ENCODE data around the gene MTHFD1L.

The MTHFD1L gene

GRCh38 chr6:151060096-151060765 lies 194.7 kb downstream of the MTHFD1L start:
- no peaks in the 10 kb centered on the region for H3K9me2 ChIP-seq (replicated peaks; ENCODE audit: control insufficient read depth, low read length)
- H3K79me2 ChIP-seq (ENCODE audit: control insufficient read depth, low read length): no peaks in the 10 kb centered on the region
- no peaks in the 10 kb centered on the region for H4K20me1 ChIP-seq (ENCODE audit: control insufficient read depth, insufficient read depth, low read depth, low read length)
- H3K27me3 ChIP-seq (ENCODE audit: control insufficient read depth, low read length): no peaks in the 10 kb centered on the region
- H3K4me2 ChIP-seq (ENCODE audit: low read length): no peak overlapping the region
- no peaks in the 10 kb centered on the region for H3F3A ChIP-seq (ENCODE audit: control insufficient read depth, insufficient read depth)
- peaks cover 22% of the 10 kb centered on the region for H3K36me3 ChIP-seq (ENCODE audit: control insufficient read depth, low read length)
- no peaks in the 10 kb centered on the region for H3K4me1 ChIP-seq (ENCODE audit: control insufficient read depth, low read length)
- TF ChIP-seq CTCF (IDR thresholded peaks at IDR 0.05; ENCODE audit: low read depth, low read length, poor library complexity, severe bottlenecking) (no peak), EZH2phosphoT487 (IDR thresholded peaks at IDR 0.05; ENCODE audit: borderline replicate concordance, low read length) (no peak)
- H3K27ac ChIP-seq (ENCODE audit: low read depth, low read length): no peak overlapping the region
- H3K4me3 ChIP-seq (ENCODE audit: low read length): no peak overlapping the region
- no peaks in the 10 kb centered on the region for H3K9me3 ChIP-seq (ENCODE audit: control insufficient read depth, insufficient read depth, low read length)

GRCh38 chr6:151060766-151061531 lies 195.4 kb downstream of the MTHFD1L start:
- no peaks in the 10 kb centered on the region for H3F3A ChIP-seq (ENCODE audit: control insufficient read depth, insufficient read depth)
- H4K20me1 ChIP-seq (ENCODE audit: control insufficient read depth, insufficient read depth, low read depth, low read length): no peaks in the 10 kb centered on the region
- H3K4me3 ChIP-seq (ENCODE audit: low read length): no peak overlapping the region
- no peak for TF ChIP-seq EZH2phosphoT487 (IDR thresholded peaks at IDR 0.05; ENCODE audit: borderline replicate concordance, low read length)
- TF ChIP-seq CTCF (IDR thresholded peaks at IDR 0.05; ENCODE audit: low read depth, low read length, poor library complexity, severe bottlenecking): no peak
- peaks cover 26% of the 10 kb centered on the region for H3K36me3 ChIP-seq (ENCODE audit: control insufficient read depth, low read length)
- no peaks in the 10 kb centered on the region for H3K9me3 ChIP-seq (ENCODE audit: control insufficient read depth, insufficient read depth, low read length)
- no peaks in the 10 kb centered on the region for H3K79me2 ChIP-seq (ENCODE audit: control insufficient read depth, low read length)
- H3K27me3 ChIP-seq (ENCODE audit: control insufficient read depth, low read length): no peaks in the 10 kb centered on the region
- no peak overlapping the region for H3K4me2 ChIP-seq (ENCODE audit: low read length)
- no peaks in the 10 kb centered on the region for H3K4me1 ChIP-seq (ENCODE audit: control insufficient read depth, low read length)
- no peaks in the 10 kb centered on the region for H3K9me2 ChIP-seq (replicated peaks; ENCODE audit: control insufficient read depth, low read length)
- no peak overlapping the region for H3K27ac ChIP-seq (ENCODE audit: low read depth, low read length)

- H3K4me1 ChIP-seq (ENCODE audit: control insufficient read depth, low read length): no peaks in the 10 kb centered on the region
- H3K9me3 ChIP-seq (ENCODE audit: control insufficient read depth, insufficient read depth, low read length): no peaks in the 10 kb centered on the region
- no peak overlapping the region for H3K4me2 ChIP-seq (ENCODE audit: low read length)
- no peaks in the 10 kb centered on the region for H3K27me3 ChIP-seq (ENCODE audit: control insufficient read depth, low read length)
- H3K27ac ChIP-seq (ENCODE audit: low read depth, low read length): no peak overlapping the region
- H4K20me1 ChIP-seq (ENCODE audit: control insufficient read depth, insufficient read depth, low read depth, low read length): no peaks in the 10 kb centered on the region
- H3F3A ChIP-seq (ENCODE audit: control insufficient read depth, insufficient read depth): no peaks in the 10 kb centered on the region
- H3K36me3 ChIP-seq (ENCODE audit: control insufficient read depth, low read length): peaks cover 21% of the 10 kb centered on the region
- H3K9me2 ChIP-seq (replicated peaks; ENCODE audit: control insufficient read depth, low read length): no peaks in the 10 kb centered on the region
- no peaks in the 10 kb centered on the region for H3K79me2 ChIP-seq (ENCODE audit: control insufficient read depth, low read length)
- no peak overlapping the region for H3K4me3 ChIP-seq (ENCODE audit: low read length)
- no peak for TF ChIP-seq CTCF (IDR thresholded peaks at IDR 0.05; ENCODE audit: low read depth, low read length, poor library complexity, severe bottlenecking)
- TF ChIP-seq EZH2phosphoT487 (IDR thresholded peaks at IDR 0.05; ENCODE audit: borderline replicate concordance, low read length): no peak
Measured at GRCh38 chr6:151063352-151063751, 197.8 kb downstream of the MTHFD1L start.

Data from DOHH2 (cell line).